H1 (cell line): ENCODE results near the gene BLMH.

Source experiments
- CREB1 ChIP-seq: IDR thresholded peaks from 2 replicates; pipeline ENCODE4 v1.6.1; 2012; ENCODE audit warnings: inconsistent platforms
- CTCF ChIP-seq, 3 experiments: IDR thresholded peaks; 1 replicate in 2 of 3; 2 replicates in 1 of 3; pipeline versions ENCODE4 v1.5.1 to v1.6.1; 2011; ENCODE audit warnings: low read length in 3 of 3, mild to moderate bottlenecking in 3 of 3, inconsistent platforms in 2 of 3, low read depth in 1 of 3, moderate library complexity in 1 of 3; ENCODE audit not compliant: insufficient read depth in 1 of 3; ENCODE audit errors: control extremely low read depth in 1 of 3
- EZH2 ChIP-seq: fragments of 200-600 bp; sonication (generic); IDR thresholded peaks from 2 replicates; pipeline ENCODE4 v1.7.1; 2012; ENCODE audit warnings: low read depth, mild to moderate bottlenecking, moderate library complexity, low read length, inconsistent platforms; ENCODE audit not compliant: severe bottlenecking
- KDM1A ChIP-seq: fragments of 200-600, 300-600 bp; sonication (generic); IDR thresholded peaks from 2 replicates; pipeline ENCODE4 v1.7.1; 2016; ENCODE audit warnings: mild to moderate bottlenecking, low read length, borderline replicate concordance
- SIN3A ChIP-seq, 2 experiments: IDR thresholded peaks in 1 of 2; conservative IDR thresholded peaks in 1 of 2; 2 replicates each; pipeline ENCODE4 v1.6.1; 2011 to 2012; ENCODE audit warnings: low read length in 2 of 2, improper control_type of control experiment in 1 of 2, low read depth in 1 of 2, mild to moderate bottlenecking in 1 of 2

DNA sequence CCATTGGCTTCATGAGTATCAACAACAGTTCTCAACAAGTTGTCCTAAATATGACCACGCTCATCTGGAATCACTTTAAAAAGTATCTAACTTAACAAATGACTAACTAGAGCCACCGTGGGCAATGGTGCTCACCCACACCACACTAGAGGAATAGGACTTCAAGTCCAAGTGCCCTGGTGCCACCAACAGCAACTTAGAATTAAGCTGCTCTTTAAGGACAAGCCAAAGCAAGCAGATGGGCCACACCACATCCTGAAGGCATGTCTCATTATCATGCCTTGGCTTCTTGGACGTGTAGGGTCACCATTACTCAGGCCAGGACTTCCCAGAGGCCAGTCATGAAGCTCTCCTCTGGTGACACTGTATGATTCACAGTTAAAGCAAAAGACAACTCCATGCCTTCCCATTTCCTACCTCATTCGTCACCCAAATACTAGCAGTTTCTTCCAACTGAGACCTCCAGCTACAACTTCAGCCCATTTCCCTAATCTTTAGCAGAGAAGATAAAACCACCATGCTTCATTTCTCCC, 46.8 kb downstream of the BLMH start:
- TF ChIP-seq KDM1A, result no peak
- no peak for TF ChIP-seq CTCF (IDR thresholded peaks at IDR 0.05; ENCODE audit: control extremely low read depth in 1 of 3, insufficient read depth in 1 of 3, low read depth in 1 of 3, low read length in 3 of 3)
- TF ChIP-seq SIN3A (conservative IDR thresholded peaks at IDR 0.05 in 1 of 2, IDR thresholded peaks at IDR 0.05 in 1 of 2; ENCODE audit: low read depth in 1 of 2, low read length in 2 of 2), result no peak
- no peak for TF ChIP-seq CREB1
- TF ChIP-seq EZH2, result no peak
